Measurements from ENCODE around the gene LMF2. TPM values are rescaled to one million over a fixed set of nuclear protein-coding genes. Genes with fewer than 3 reads are reported as not detected.
A peak's percentile ranks its signal among the peaks of the same experiment; 100 is the strongest.

LMF2 gene
- total and polyA plus RNA-seq, 2 of the 8 experiments (the other 6 are each of a cell fraction or from before 2014, with no cell fraction given): 34.3 to 62.9 TPM

- Histone ChIP-seq H4K20me1 (replicated peaks in 1 of 2; ENCODE audit: control insufficient read depth in 1 of 2, insufficient read depth in 2 of 2, low read length in 2 of 2) (peaks cover 20 to 23% of the 10 kb centered on the region in 2 experiments), H3K9me3 (ENCODE audit: insufficient read depth in 2 of 2, low read depth in 1 of 2, low read length in 1 of 2) (no peaks in the 10 kb centered on the region), H3K23ac (ENCODE audit: insufficient read length) (no peak overlapping the region), H2BK20ac (ENCODE audit: low read length) (peak overlapping the region; percentile 61; the same call in 1 of the 2 replicates), H3K36me3 (ENCODE audit: control insufficient read depth in 2 of 4, insufficient read depth in 4 of 4, low read length in 3 of 4) (no peaks in the 10 kb centered on the region), H2AK5ac (ENCODE audit: low read depth, low read length) (peak overlapping the region; percentile 75; the same call in 1 of the 2 replicates), H3K9ac (replicated peaks in 1 of 4; ENCODE audit: extremely low read depth in 1 of 4, low read depth in 3 of 4, low read length in 3 of 4) (peak overlapping the region in 1 of 4 experiments; percentile 8; a peak in 1 of 7 replicates), H3K4me3 (ENCODE audit: extremely low read depth in 1 of 4, insufficient read depth in 2 of 4, low read depth in 3 of 4, low read length in 4 of 4) (no peak overlapping the region), H3K27me3 (replicated peaks in 1 of 4; ENCODE audit: control insufficient read depth in 3 of 4, extremely low read depth in 1 of 4, insufficient read depth in 3 of 4, low read length in 3 of 4) (peaks cover 1 to 22% (median 13%) of the 10 kb centered on the region in 4 experiments; a peak in 6 of 7 replicates), H4K91ac (replicated peaks; ENCODE audit: insufficient read length, low read length) (peak overlapping the region; percentile 89), H2BK12ac (ENCODE audit: low read depth, low read length) (peak overlapping the region; percentile 75; the same call in 1 of the 2 replicates), H3K18ac (ENCODE audit: extremely low read depth, low read length) (peak overlapping the region; percentile 13; the same call in 1 of the 2 replicates), H3K23me2 (ENCODE audit: low read depth, low read length) (peaks cover 12% of the 10 kb centered on the region; the same call in 1 of the 2 replicates), H3K14ac (ENCODE audit: insufficient read length) (no peak overlapping the region), H3K4ac (replicated peaks; ENCODE audit: insufficient read length, low read depth, low read length) (no peak overlapping the region), H2BK120ac (replicated peaks; ENCODE audit: low read depth, low read length) (peak overlapping the region; percentile 78), H4K8ac (ENCODE audit: extremely low read depth, insufficient read depth, low read length) (no peak overlapping the region; the same call in none of the 2 replicates), H3K27ac (ENCODE audit: low read depth, low read length) (no peak overlapping the region), H4K5ac (ENCODE audit: insufficient read length, low read depth, low read length) (no peak overlapping the region), H3K4me1 (replicated peaks in 1 of 4; ENCODE audit: control insufficient read depth in 3 of 4, insufficient read depth in 4 of 4, low read length in 3 of 4) (peaks cover 0 to 16% (median 10%) of the 10 kb centered on the region in 4 experiments; a peak in 5 of 7 replicates), H2BK15ac (ENCODE audit: low read length) (no peak overlapping the region), H3K79me2 (ENCODE audit: control insufficient read depth in 1 of 2, insufficient read depth in 2 of 2, low read length in 2 of 2) (peaks cover 0 to 25% of the 10 kb centered on the region in 2 experiments; a peak in 3 of 4 replicates), H3K56ac (replicated peaks; ENCODE audit: insufficient read length, low read depth, low read length) (peak overlapping the region; percentile 12), H3K79me1 (ENCODE audit: low read depth, low read length) (peaks cover 16% of the 10 kb centered on the region), H2AFZ (ENCODE audit: low read length) (no peak overlapping the region), H3K4me2 (ENCODE audit: insufficient read depth in 1 of 2, low read depth in 2 of 2, low read length in 2 of 2) (no peak overlapping the region), H2BK5ac (ENCODE audit: low read depth, low read length) (peak overlapping the region; percentile 52; the same call in 1 of the 2 replicates)
- 90% methylated on average over 7 of the region's 7 CpGs; no CpG with 5 or more reads in 1 of the 2 experiments for WGBS, 2 experiments (ENCODE audit: extremely low coverage in 1 of 2, insufficient coverage in 1 of 2, insufficient read length in 1 of 2, insufficient replicate concordance in 2 of 2, low coverage in 1 of 2, low lambda C conversion rate in 2 of 2, missing lambda C conversion rate in 1 of 2)
- FAIRE-seq: no peak
- CTCF ChIA-PET (ENCODE audit: partially characterized antibody): interaction anchor here (1.7 to 2.9 kb wide), 2 partner anchors 21 to 49 kb away, joined by 4 to 16 read pairs; partner anchors contain the start of gene SCO2
- POLR2A ChIA-PET (ENCODE audit: partially characterized antibody): interaction anchor here (1.1 to 2.0 kb wide), 2 partner anchors 8 to 196 kb away, joined by 4 to 6 read pairs; no protein-coding TSS in a partner anchor
- DNase-seq (ENCODE audit: low read depth in 1 of 2, low spot score in 2 of 2): no peak
- no peak for TF ChIP-seq RBBP5 (IDR thresholded peaks at IDR 0.05; ENCODE audit: borderline replicate concordance, low read depth, low read length)
- TF ChIP-seq CEBPB (IDR thresholded peaks at IDR 0.05; ENCODE audit: low read depth, low read length): no peak
- TF ChIP-seq SUZ12 (IDR thresholded peaks at IDR 0.05; ENCODE audit: low read length): no peak
- TF ChIP-seq CHD1 (IDR thresholded peaks at IDR 0.05; ENCODE audit: low read depth, low read length): no peak
- no peak for TF ChIP-seq SP1 (IDR thresholded peaks at IDR 0.05; ENCODE audit: low read depth, low read length)
- TF ChIP-seq KDM5A (IDR thresholded peaks at IDR 0.05; ENCODE audit: low read length): no peak
- no peak for TF ChIP-seq SIX5 (IDR thresholded peaks at IDR 0.05; ENCODE audit: low read depth, low read length)
- TF ChIP-seq YY1 (IDR thresholded peaks at IDR 0.05; ENCODE audit: low read depth, low read length): no peak
- TF ChIP-seq RNF2 (IDR thresholded peaks at IDR 0.05; ENCODE audit: borderline replicate concordance, low read depth, low read length, missing control alignments, poor library complexity, severe bottlenecking): no peak
- TF ChIP-seq, protein P1, sequence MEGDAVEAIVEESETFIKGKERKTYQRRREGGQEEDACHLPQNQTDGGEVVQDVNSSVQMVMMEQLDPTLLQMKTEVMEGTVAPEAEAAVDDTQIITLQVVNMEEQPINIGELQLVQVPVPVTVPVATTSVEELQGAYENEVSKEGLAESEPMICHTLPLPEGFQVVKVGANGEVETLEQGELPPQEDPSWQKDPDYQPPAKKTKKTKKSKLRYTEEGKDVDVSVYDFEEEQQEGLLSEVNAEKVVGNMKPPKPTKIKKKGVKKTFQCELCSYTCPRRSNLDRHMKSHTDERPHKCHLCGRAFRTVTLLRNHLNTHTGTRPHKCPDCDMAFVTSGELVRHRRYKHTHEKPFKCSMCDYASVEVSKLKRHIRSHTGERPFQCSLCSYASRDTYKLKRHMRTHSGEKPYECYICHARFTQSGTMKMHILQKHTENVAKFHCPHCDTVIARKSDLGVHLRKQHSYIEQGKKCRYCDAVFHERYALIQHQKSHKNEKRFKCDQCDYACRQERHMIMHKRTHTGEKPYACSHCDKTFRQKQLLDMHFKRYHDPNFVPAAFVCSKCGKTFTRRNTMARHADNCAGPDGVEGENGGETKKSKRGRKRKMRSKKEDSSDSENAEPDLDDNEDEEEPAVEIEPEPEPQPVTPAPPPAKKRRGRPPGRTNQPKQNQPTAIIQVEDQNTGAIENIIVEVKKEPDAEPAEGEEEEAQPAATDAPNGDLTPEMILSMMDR (IDR thresholded peaks at IDR 0.05; ENCODE audit: control extremely low read depth in 1 of 3, insufficient read depth in 1 of 3, low read depth in 1 of 3, low read length in 3 of 3): no peak
- TF ChIP-seq POLR2AphosphoS5 (IDR thresholded peaks at IDR 0.05; ENCODE audit: low read depth, low read length): no peak
Observed at GRCh38 chr22:50476868-50477267, 30.6 kb downstream of the LMF2 start.

Data from H1 (cell line).